Measurements from ENCODE around the gene SOBP. TPM values are rescaled to one million over a fixed set of nuclear protein-coding genes. Genes with fewer than 3 reads are reported as not detected.
"Not testable (repeated sequence)": the region's sequence is repeated elsewhere in the genome, so short reads cannot be mapped to it uniquely, and the experiment has no call there.

The SOBP gene
- total RNA-seq, 3 donors from 2014 or later: 5.6 to 8.2 (median 7.0) TPM

- no peaks in the 10 kb centered on the region for H3K27me3 ChIP-seq
- TF ChIP-seq POLR2AphosphoS5 (IDR thresholded peaks at IDR 0.05): no peak
- no peak for TF ChIP-seq POLR2A (IDR thresholded peaks at IDR 0.05)
- TF ChIP-seq CTCF (IDR thresholded peaks at IDR 0.05): no peak
- no peaks in the 10 kb centered on the region for H3K4me1 ChIP-seq
- no peak for DNase-seq (ENCODE audit: low spot score in 2 of 2)
- H3K9me3 ChIP-seq: no peaks in the 10 kb centered on the region
- no peak overlapping the region for H3K27ac ChIP-seq
- intact Hi-C loops (cut with DNase I; ENCODE audit: low total_unique reads): no loop called here
- no peaks in the 10 kb centered on the region for H3K36me3 ChIP-seq
- no peak overlapping the region for H3K4me3 ChIP-seq
Measured at GRCh38 chr6:107545763-107546162, 55.8 kb downstream of the SOBP start.

- no peaks in the 10 kb centered on the region for H3K27me3 ChIP-seq
- no peaks in the 10 kb centered on the region for H3K9me3 ChIP-seq
- no peak overlapping the region for H3K27ac ChIP-seq
- intact Hi-C loops (cut with DNase I; ENCODE audit: low total_unique reads): no loop called here
- no peak for TF ChIP-seq POLR2AphosphoS5 (IDR thresholded peaks at IDR 0.05)
- no peaks in the 10 kb centered on the region for H3K4me1 ChIP-seq
- no peak overlapping the region for H3K4me3 ChIP-seq
- no peak for DNase-seq (ENCODE audit: low spot score in 2 of 2)
- no peaks in the 10 kb centered on the region for H3K36me3 ChIP-seq
Measured at GRCh38 chr6:107546691-107547450, 57.0 kb downstream of the SOBP start.

- intact Hi-C loops (cut with DNase I; ENCODE audit: low total_unique reads): no loop called here
- H3K27ac ChIP-seq: no peak overlapping the region
- DNase-seq (ENCODE audit: low spot score in 2 of 2): no peak
- no peaks in the 10 kb centered on the region for H3K36me3 ChIP-seq
- H3K4me3 ChIP-seq: no peak overlapping the region
- H3K27me3 ChIP-seq: no peaks in the 10 kb centered on the region
- no peaks in the 10 kb centered on the region for H3K4me1 ChIP-seq
- TF ChIP-seq POLR2A (IDR thresholded peaks at IDR 0.05) (no peak), POLR2AphosphoS5 (IDR thresholded peaks at IDR 0.05) (no peak), CTCF (IDR thresholded peaks at IDR 0.05) (no peak)
- H3K9me3 ChIP-seq: no peaks in the 10 kb centered on the region
Measured at GRCh38 chr6:107547451-107547840, 57.5 kb downstream of the SOBP start.

- Histone ChIP-seq H3K4me1 (no peaks in the 10 kb centered on the region), H3K27ac (no peak overlapping the region), H3K9me3 (no peaks in the 10 kb centered on the region), H3K36me3 (no peaks in the 10 kb centered on the region), H3K4me3 (no peak overlapping the region), H3K27me3 (no peaks in the 10 kb centered on the region)
- DNase-seq (ENCODE audit: low spot score in 2 of 2): no peak
- intact Hi-C loops (cut with DNase I; ENCODE audit: low total_unique reads): loop anchor here (5.0 kb wide), 1 partner anchor 382 kb away; no protein-coding TSS in a partner anchor
- TF ChIP-seq POLR2AphosphoS5 (IDR thresholded peaks at IDR 0.05): no peak
- TF ChIP-seq CTCF (IDR thresholded peaks at IDR 0.05): no peak
- no peak for TF ChIP-seq POLR2A (IDR thresholded peaks at IDR 0.05)
Measured at GRCh38 chr6:107550241-107550840, 60.4 kb downstream of the SOBP start.

GRCh38 chr6:107550906-107551305 lies 61.0 kb downstream of the SOBP start:
- Histone ChIP-seq H3K36me3 (no peaks in the 10 kb centered on the region), H3K4me3 (no peak overlapping the region), H3K27ac (no peak overlapping the region), H3K4me1 (no peaks in the 10 kb centered on the region), H3K9me3 (no peaks in the 10 kb centered on the region), H3K27me3 (no peaks in the 10 kb centered on the region)
- no peak for DNase-seq (ENCODE audit: low spot score in 2 of 2)
- intact Hi-C loops (cut with DNase I; ENCODE audit: low total_unique reads): loop anchor here (5.0 kb wide), 1 partner anchor 381 kb away; no protein-coding TSS in a partner anchor
- TF ChIP-seq POLR2A (IDR thresholded peaks at IDR 0.05) (no peak), POLR2AphosphoS5 (IDR thresholded peaks at IDR 0.05) (no peak), CTCF (IDR thresholded peaks at IDR 0.05) (no peak)

GRCh38 chr6:107553121-107553520 lies 63.2 kb downstream of the SOBP start:
- not testable (repeated sequence) for H3K4me1 ChIP-seq; H3K9me3 ChIP-seq; H3K4me3 ChIP-seq; H3K27ac ChIP-seq; H3K27me3 ChIP-seq; DNase-seq (ENCODE audit: low spot score in 2 of 2); H3K36me3 ChIP-seq
- intact Hi-C loops (cut with DNase I; ENCODE audit: low total_unique reads): loop anchor here (5.0 kb wide), 1 partner anchor 379 kb away; no protein-coding TSS in a partner anchor

Measured in breast epithelium (tissue), 4 donors.